Muscle of leg (tissue), 16 donors: Measurements from ENCODE around the gene TLCD3B. TPM values are rescaled to one million over a fixed set of nuclear protein-coding genes. Genes with fewer than 3 reads are reported as not detected.
A peak's percentile ranks its signal among the peaks of the same experiment; 100 is the strongest.

Experiments
- DNase-seq: peaks from one replicate; pipeline ENCODE4 v3.0.0; 2013
- H3K27ac ChIP-seq: one replicate; pipeline ENCODE4 v1.5.1; 2013; ENCODE audit warnings: mild to moderate bottlenecking, low read length, control low read depth
- H3K27me3 ChIP-seq: one replicate; pipeline ENCODE4 v1.6.1; 2013; ENCODE audit warnings: low read length; ENCODE audit not compliant: control insufficient read depth, insufficient read depth
- H3K36me3 ChIP-seq: one replicate; pipeline ENCODE4 v1.6.1; 2013; ENCODE audit warnings: low read length; ENCODE audit not compliant: control insufficient read depth, insufficient read depth
- H3K4me1 ChIP-seq: one replicate; pipeline ENCODE4 v1.6.1; 2013; ENCODE audit warnings: low read length; ENCODE audit not compliant: control insufficient read depth, insufficient read depth
- H3K4me3 ChIP-seq: one replicate; pipeline ENCODE4 v1.5.1; 2013; ENCODE audit warnings: low read length, control low read depth
- H3K9me3 ChIP-seq: replicated peaks from 2 replicates; pipeline ENCODE4 v1.6.1; 2013; ENCODE audit warnings: low read depth, low read length; ENCODE audit not compliant: control insufficient read depth
- WGBS: methylation state at CpG from one replicate; pipeline ENCODE4 v1.1.5; 2013; ENCODE audit warnings: missing lambda C conversion rate; ENCODE audit not compliant: insufficient coverage; 5-methylcytosine and 5-hydroxymethylcytosine counted together
- long read RNA-seq, 11 donors: transcript quantifications; one replicate each; lab custom pipeline, GENCODE V29; 2026
- polyA plus RNA-seq, 8 donors: library from polyadenylated mRNA; unstranded; fragments of 120-200 nt; gene quantifications; one replicate each; pipeline versions ENCODE4 v1.2.1 to v1.2.3, GENCODE V29; 2013; ENCODE audit warnings: inconsistent platforms in 1 of 8, low replicate concordance in 1 of 8; ENCODE audit not compliant: insufficient read length in 8 of 8, insufficient read depth in 1 of 8
- total RNA-seq: library from RNA; stranded (reverse); fragments of 120-200 nt; gene quantifications from one replicate; pipeline ENCODE4 v1.2.4, GENCODE V29; 2013

TLCD3B gene
- 0.40 TPM for total RNA-seq
- 1 to 10 TPM in 1 of 8 donors, under 1 TPM in 7; 0.25 to 1.7 (median 0.72) TPM for polyA plus RNA-seq
- long read RNA-seq, donor 1 = 0 reads
- long read RNA-seq, donor 2 = 0 reads
- long read RNA-seq, donor 3 = 0 reads
- long read RNA-seq, donor 4 = 0 reads
- long read RNA-seq, donor 5 = 0 reads
- long read RNA-seq, donor 6, partial matches to known transcripts = 2,411 of 3,042 reads
- long read RNA-seq, donor 6, other reads (novel, unspliced or antisense) = 631 of 3,042 reads
- long read RNA-seq, donor 7 = 0 reads
- long read RNA-seq, donor 8 = 0 reads
- long read RNA-seq, donor 9 = 0 reads
- long read RNA-seq, donor 10 = 0 reads
- long read RNA-seq, donor 11 = 0 reads

GRCh38 chr16:30030841-30031413 lies at the start of gene TLCD3B:
Gene TLCD3B (minus strand): TSS chr16:30031271. CDS start chr16:30030527, 744 bp downstream.
- H3K27me3 ChIP-seq = peaks cover 63% of the 10 kb centered on the region
- 3% methylated on average over 16 of the region's 27 CpGs for WGBS
- H3K27ac ChIP-seq = no peak within 1 kb of the TSS
- no peak within 1 kb of the TSS for H3K4me3 ChIP-seq
- no peaks in the 10 kb centered on the region for H3K9me3 ChIP-seq
- DNase-seq = no peak
- H3K4me1 ChIP-seq = peaks cover 28% of the 10 kb centered on the region
- no peaks in the 10 kb centered on the region for H3K36me3 ChIP-seq

GRCh38 chr16:30079480-30079879 lies 48.4 kb upstream of the TLCD3B start:
- Histone ChIP-seq H3K27ac (no peak overlapping the region), H3K4me3 (no peak overlapping the region), H3K36me3 (peaks cover 67% of the 10 kb centered on the region)

GRCh38 chr16:30078744-30079143 lies 47.7 kb upstream of the TLCD3B start:
- WGBS = 82% methylated on average over 5 of the region's 7 CpGs
- H3K36me3 ChIP-seq = peaks cover 62% of the 10 kb centered on the region
- H3K27ac ChIP-seq = no peak overlapping the region

More at GRCh38 chr16:30079480-30079879, 48.4 kb upstream of the TLCD3B start:
- Histone ChIP-seq H3K4me1 (peaks cover 14% of the 10 kb centered on the region), H3K9me3 (no peaks in the 10 kb centered on the region), H3K27me3 (no peaks in the 10 kb centered on the region)
- 80% methylated on average over 1 of the region's 7 CpGs for WGBS
- no peak for DNase-seq

GRCh38 chr16:30077656-30078055 lies 46.6 kb upstream of the TLCD3B start:
- 82% methylated on average over 5 of the region's 6 CpGs for WGBS
- Histone ChIP-seq H3K27me3 (no peaks in the 10 kb centered on the region), H3K9me3 (no peaks in the 10 kb centered on the region), H3K4me1 (peaks cover 14% of the 10 kb centered on the region), H3K4me3 (no peak overlapping the region), H3K27ac (no peak overlapping the region), H3K36me3 (peaks cover 56% of the 10 kb centered on the region)
- no peak for DNase-seq

More at GRCh38 chr16:30078744-30079143, 47.7 kb upstream of the TLCD3B start:
- Histone ChIP-seq H3K9me3 (no peaks in the 10 kb centered on the region), H3K4me3 (no peak overlapping the region), H3K4me1 (peaks cover 14% of the 10 kb centered on the region), H3K27me3 (no peaks in the 10 kb centered on the region)
- no peak for DNase-seq

GRCh38 chr16:30076276-30076791 lies 45.3 kb upstream of the TLCD3B start:
- DNase-seq = no peak
- Histone ChIP-seq H3K4me1 (peaks cover 14% of the 10 kb centered on the region), H3K27me3 (no peaks in the 10 kb centered on the region), H3K4me3 (peak overlapping the region; percentile 97), H3K27ac (peak overlapping the region; percentile 80), H3K36me3 (peaks cover 59% of the 10 kb centered on the region), H3K9me3 (no peaks in the 10 kb centered on the region)
- WGBS = under 1% methylated on average over 30 of the region's 33 CpGs

- peak within 1 kb of the TSS; percentile 97 for H3K4me3 ChIP-seq
Observed at GRCh38 chr16:30075503-30076275, 44.6 kb upstream of the TLCD3B start, which contains the start of gene PPP4C. Gene PPP4C (plus strand): TSS chr16:30075994. CDS start chr16:30076378, 384 bp downstream.

GRCh38 chr16:30070490-30070889 lies 39.4 kb upstream of the TLCD3B start:
- peaks cover 35% of the 10 kb centered on the region for H3K4me1 ChIP-seq
- no peak overlapping the region for H3K4me3 ChIP-seq
- H3K27me3 ChIP-seq = no peaks in the 10 kb centered on the region
- H3K9me3 ChIP-seq = no peaks in the 10 kb centered on the region
- H3K36me3 ChIP-seq = peaks cover 63% of the 10 kb centered on the region
- H3K27ac ChIP-seq = no peak overlapping the region
- DNase-seq = no peak

More at GRCh38 chr16:30075503-30076275, 44.6 kb upstream of the TLCD3B start, which contains the start of gene PPP4C:
- no peaks in the 10 kb centered on the region for H3K9me3 ChIP-seq
- peak within 1 kb of the TSS; percentile 80 for H3K27ac ChIP-seq
- WGBS = under 1% methylated on average over 52 of the region's 67 CpGs
- H3K27me3 ChIP-seq = no peaks in the 10 kb centered on the region
- peaks cover 58% of the 10 kb centered on the region for H3K36me3 ChIP-seq
- peaks cover 14% of the 10 kb centered on the region for H3K4me1 ChIP-seq
- DNase-seq = peak; percentile 96

- Histone ChIP-seq H3K36me3 (peaks cover 63% of the 10 kb centered on the region), H3K4me3 (peak overlapping the region; percentile 2), H3K4me1 (peaks cover 32% of the 10 kb centered on the region), H3K9me3 (no peaks in the 10 kb centered on the region), H3K27ac (no peak overlapping the region), H3K27me3 (no peaks in the 10 kb centered on the region)
- 69% methylated on average over 13 of the region's 31 CpGs for WGBS
- peak; percentile 47 for DNase-seq
Observed at GRCh38 chr16:30069611-30070462, 38.8 kb upstream of the TLCD3B start.
